ENCODE results near the gene AKAP13. TPM values are rescaled to one million over a fixed set of nuclear protein-coding genes. Genes with fewer than 3 reads are reported as not detected.

AKAP13 gene
- polyA plus RNA-seq, 1 of the 3 experiments (the other 2 are of a cell fraction): 8.4 TPM

DNA sequence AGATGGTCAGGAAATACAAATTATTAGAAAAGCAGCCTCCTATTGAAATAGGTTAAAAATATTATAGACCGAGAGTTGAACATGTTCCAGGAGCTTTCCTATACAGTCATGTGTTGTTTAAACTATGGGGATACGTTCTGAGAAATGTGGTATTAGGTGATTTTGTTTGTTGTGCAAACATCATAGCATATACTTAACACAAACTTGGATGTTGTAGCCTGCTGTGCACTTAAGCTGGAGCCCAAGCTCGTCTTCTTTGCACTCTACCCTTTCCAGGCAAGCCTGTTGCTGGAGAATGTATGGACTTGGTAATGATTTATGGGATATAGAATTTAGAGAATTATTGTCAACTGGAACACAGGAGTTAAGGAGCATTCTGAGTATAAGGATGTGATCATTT lies 140.2 kb downstream of the AKAP13 start:
- H2AFZ ChIP-seq (ENCODE audit: low read depth): no peak overlapping the region
- no peaks in the 10 kb centered on the region for H3K27me3 ChIP-seq (ENCODE audit: insufficient read depth)
- peaks cover 18% of the 10 kb centered on the region for H3K79me2 ChIP-seq (ENCODE audit: insufficient read depth)
- no peaks in the 10 kb centered on the region for H4K20me1 ChIP-seq (ENCODE audit: insufficient read depth)
- POLR2A ChIA-PET: no interaction called here
- no peak overlapping the region for H3K27ac ChIP-seq (ENCODE audit: low read depth in 2 of 2, low read length in 1 of 2)
- 77% methylated on average over 3 of the region's 3 CpGs for WGBS (ENCODE audit: low lambda C conversion rate)
- no peaks in the 10 kb centered on the region for H3K9me2 ChIP-seq
- no peak overlapping the region for H3K4me2 ChIP-seq
- CTCF ChIA-PET: interaction anchor here (3.3 kb wide), 1 partner anchor 16 kb away, joined by 12 read pairs; no protein-coding TSS in a partner anchor
- H3K4me3 ChIP-seq (ENCODE audit: low read depth in 2 of 2, low read length in 1 of 2): no peak overlapping the region
- H3K36me3 ChIP-seq (replicated peaks in 1 of 2; ENCODE audit: control insufficient read depth in 1 of 2, insufficient read depth in 2 of 2, low read length in 1 of 2): peaks cover 3 to 12% of the 10 kb centered on the region in 2 experiments
- no peaks in the 10 kb centered on the region for H3K9me3 ChIP-seq
- no peak for TF ChIP-seq NFIC (IDR thresholded peaks at IDR 0.05; ENCODE audit: borderline replicate concordance)
- no peak for TF ChIP-seq RCOR1 (IDR thresholded peaks at IDR 0.05; ENCODE audit: low read length)
- no peak for TF ChIP-seq JUND (IDR thresholded peaks at IDR 0.05)
- no peak for TF ChIP-seq CTCF (IDR thresholded peaks at IDR 0.05)
- TF ChIP-seq FOXJ3 (CRISPR knock-in tag; IDR thresholded peaks at IDR 0.05): no peak
- no peak for TF ChIP-seq MEF2A (IDR thresholded peaks at IDR 0.05; ENCODE audit: borderline replicate concordance, low read depth)
- TF ChIP-seq RAD21 (IDR thresholded peaks at IDR 0.05; ENCODE audit: low read length): no peak
- no peak overlapping the region for H3K9ac ChIP-seq
- no peaks in the 10 kb centered on the region for H3K4me1 ChIP-seq (ENCODE audit: control insufficient read depth in 1 of 2, insufficient read depth in 2 of 2, low read depth in 1 of 2, low read length in 1 of 2)
- no peak for DNase-seq
- no peaks in the 10 kb centered on the region for H3F3A ChIP-seq (replicated peaks; ENCODE audit: insufficient read depth)

DNA sequence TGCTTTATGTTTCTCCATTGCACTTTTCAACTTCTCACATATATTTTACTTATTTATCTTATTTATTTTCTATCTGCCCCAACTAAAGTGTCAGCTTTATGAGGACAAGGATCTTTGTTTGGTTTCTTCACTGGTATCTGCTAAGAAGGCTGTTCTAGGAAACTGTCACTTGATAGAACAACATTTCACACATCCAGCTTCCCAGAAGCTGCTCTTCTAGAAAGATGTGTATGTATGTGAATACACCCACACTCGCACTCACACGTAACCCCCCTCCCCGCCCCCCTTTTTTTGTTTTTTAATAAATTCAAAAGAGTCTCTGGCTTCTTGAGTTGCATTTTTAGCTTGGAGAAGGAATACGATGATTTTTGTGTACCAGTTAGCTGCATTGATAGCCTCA lies 143.1 kb downstream of the AKAP13 start:
- ChIA-PET CTCF (interaction anchor here (1.2 to 3.3 kb wide), 2 partner anchors 19 to 38 kb away, joined by 3 to 12 read pairs; no protein-coding TSS in a partner anchor), POLR2A (no interaction called here)
- Histone ChIP-seq H3K27ac (ENCODE audit: low read depth in 2 of 2, low read length in 1 of 2) (no peak overlapping the region), H3K4me1 (ENCODE audit: control insufficient read depth in 1 of 2, insufficient read depth in 2 of 2, low read depth in 1 of 2, low read length in 1 of 2) (peaks cover 0 to 11% of the 10 kb centered on the region in 2 experiments; a peak in 1 of 4 replicates), H3K27me3 (ENCODE audit: insufficient read depth) (no peaks in the 10 kb centered on the region), H3K36me3 (replicated peaks in 1 of 2; ENCODE audit: control insufficient read depth in 1 of 2, insufficient read depth in 2 of 2, low read length in 1 of 2) (peaks cover 3 to 12% of the 10 kb centered on the region in 2 experiments), H3F3A (replicated peaks; ENCODE audit: insufficient read depth) (no peaks in the 10 kb centered on the region), H2AFZ (ENCODE audit: low read depth) (no peak overlapping the region), H3K4me3 (ENCODE audit: low read depth in 2 of 2, low read length in 1 of 2) (no peak overlapping the region), H4K20me1 (ENCODE audit: insufficient read depth) (no peaks in the 10 kb centered on the region), H3K4me2 (no peak overlapping the region), H3K9me2 (no peaks in the 10 kb centered on the region), H3K9me3 (no peaks in the 10 kb centered on the region), H3K9ac (no peak overlapping the region), H3K79me2 (ENCODE audit: insufficient read depth) (no peaks in the 10 kb centered on the region; the same call in none of the 2 replicates)
- no peak for TF ChIP-seq CHD2 (IDR thresholded peaks at IDR 0.05; ENCODE audit: low read length, partially characterized antibody)
- no peak for TF ChIP-seq SMC3 (IDR thresholded peaks at IDR 0.05; ENCODE audit: low read depth, low read length)
- no peak for DNase-seq
- 98% methylated on average over 4 of the region's 4 CpGs for WGBS (ENCODE audit: low lambda C conversion rate)

GRCh38 chr15:85525755-85526154 lies 145.4 kb downstream of the AKAP13 start:
- ChIA-PET CTCF (no interaction called here), POLR2A (no interaction called here)
- no peak overlapping the region for H3K4me2 ChIP-seq

More at GRCh38 chr15:85525755-85526154, 145.4 kb downstream of the AKAP13 start:
- TF ChIP-seq REST (IDR thresholded peaks at IDR 0.05; ENCODE audit: low read depth, low read length) (no peak), GABPA (IDR thresholded peaks at IDR 0.05; ENCODE audit: low read depth) (no peak), RCOR1 (IDR thresholded peaks at IDR 0.05; ENCODE audit: low read length) (no peak)
- Histone ChIP-seq H3K9ac (no peak overlapping the region), H3K27ac (ENCODE audit: low read depth in 2 of 2, low read length in 1 of 2) (no peak overlapping the region), H3K9me2 (no peaks in the 10 kb centered on the region), H3K27me3 (ENCODE audit: insufficient read depth) (no peaks in the 10 kb centered on the region), H4K20me1 (ENCODE audit: insufficient read depth) (no peaks in the 10 kb centered on the region), H3K79me2 (ENCODE audit: insufficient read depth) (no peaks in the 10 kb centered on the region), H3K4me3 (ENCODE audit: low read depth in 2 of 2, low read length in 1 of 2) (no peak overlapping the region), H3K9me3 (no peaks in the 10 kb centered on the region), H2AFZ (ENCODE audit: low read depth) (no peak overlapping the region), H3F3A (replicated peaks; ENCODE audit: insufficient read depth) (no peaks in the 10 kb centered on the region), H3K36me3 (replicated peaks in 1 of 2; ENCODE audit: control insufficient read depth in 1 of 2, insufficient read depth in 2 of 2, low read length in 1 of 2) (peaks cover 3 to 12% of the 10 kb centered on the region in 2 experiments), H3K4me1 (ENCODE audit: control insufficient read depth in 1 of 2, insufficient read depth in 2 of 2, low read depth in 1 of 2, low read length in 1 of 2) (peaks cover 0 to 14% of the 10 kb centered on the region in 2 experiments; a peak in 2 of 4 replicates)
- DNase-seq: no peak

All from SK-N-SH (cell line).